HUES48 (cell line): ENCODE measurements around the gene RDH8.

ENCODE experiments used
- H3K27ac ChIP-seq: one replicate; pipeline ENCODE4 v1.7.0; 2013; ENCODE audit warnings: low read depth, low read length, inconsistent platforms
- H3K27me3 ChIP-seq: 2 replicates; pipeline ENCODE4 v1.6.1; 2013; ENCODE audit warnings: mild to moderate bottlenecking, low read length; ENCODE audit not compliant: control insufficient read depth, insufficient read depth
- H3K36me3 ChIP-seq: 2 replicates; pipeline ENCODE4 v1.6.1; 2013; ENCODE audit warnings: low read length; ENCODE audit not compliant: control insufficient read depth, insufficient read depth
- H3K4me1 ChIP-seq: 2 replicates; pipeline ENCODE4 v1.6.1; 2013; ENCODE audit warnings: mild to moderate bottlenecking, low read length; ENCODE audit not compliant: control insufficient read depth, insufficient read depth
- H3K4me3 ChIP-seq: 2 replicates; pipeline ENCODE4 v1.5.1; 2013; ENCODE audit warnings: mild to moderate bottlenecking, low read depth, low read length
- H3K9ac ChIP-seq: 2 replicates; pipeline ENCODE4 v1.6.1; 2013; ENCODE audit warnings: mild to moderate bottlenecking, low read depth, low read length, moderate library complexity
- H3K9me3 ChIP-seq: 2 replicates; pipeline ENCODE4 v1.6.1; 2013; ENCODE audit warnings: low read length; ENCODE audit not compliant: control insufficient read depth, insufficient read depth

RDH8 gene

DNA sequence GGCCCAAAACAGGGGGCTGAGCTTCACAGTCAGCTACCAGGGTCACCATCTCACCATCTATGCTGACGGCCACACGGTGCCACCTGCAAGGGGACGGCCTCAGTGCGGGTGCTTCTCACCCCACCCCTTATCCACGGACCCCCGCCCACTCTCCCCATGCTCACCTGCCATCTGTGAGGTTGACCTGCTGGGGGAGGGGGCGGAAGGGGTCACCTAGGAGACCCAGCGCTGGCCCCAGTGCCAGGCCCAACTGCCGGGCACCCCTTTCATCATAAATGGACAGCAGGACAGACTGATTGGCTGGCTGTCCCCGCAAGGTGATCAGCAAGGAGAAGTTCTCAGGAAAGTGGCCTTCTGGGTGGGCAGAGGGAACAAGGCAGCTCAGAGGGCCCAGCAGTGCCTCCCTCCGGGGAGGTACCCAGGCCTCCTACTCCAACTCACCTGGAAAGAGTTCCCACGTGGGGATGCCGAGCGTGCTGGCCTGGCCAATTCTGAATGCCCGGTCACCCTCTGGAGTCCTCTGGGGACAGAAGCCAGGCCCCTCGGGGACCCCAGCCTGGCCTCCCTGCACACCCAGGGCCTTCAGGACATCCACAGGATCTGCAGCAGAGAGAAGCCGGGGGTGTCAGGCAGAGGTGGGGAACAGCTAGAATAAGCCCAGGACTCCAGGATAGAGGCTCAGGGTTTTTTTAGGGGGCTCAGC is 7.5 kb upstream of the RDH8 start:
- no peaks in the 10 kb centered on the region for H3K36me3 ChIP-seq
- H3K4me3 ChIP-seq: no peak overlapping the region
- H3K27ac ChIP-seq: no peak overlapping the region
- H3K9me3 ChIP-seq: no peaks in the 10 kb centered on the region
- H3K27me3 ChIP-seq: peaks cover 13% of the 10 kb centered on the region
- H3K9ac ChIP-seq: no peak overlapping the region
- peaks cover 13% of the 10 kb centered on the region for H3K4me1 ChIP-seq

DNA sequence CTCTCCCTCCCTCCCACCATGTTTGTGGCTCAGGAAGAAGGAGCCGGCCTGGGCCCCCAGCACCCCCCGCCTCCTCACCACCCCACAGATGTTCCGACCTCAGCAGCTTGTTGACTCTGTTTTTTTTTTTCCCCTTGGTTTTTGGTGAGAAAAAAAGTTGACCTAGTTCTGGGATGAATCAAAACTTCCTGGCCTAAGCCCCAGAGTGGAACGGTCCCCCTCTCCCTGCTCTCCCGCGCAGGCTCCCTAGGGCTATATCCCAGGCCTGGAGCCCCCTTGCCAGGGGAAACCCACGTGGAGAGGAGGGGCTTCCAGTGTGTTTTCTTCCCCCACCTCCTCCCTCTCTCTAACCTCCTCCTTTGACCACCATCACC is 7.0 kb upstream of the RDH8 start:
- H3K27me3 ChIP-seq: peaks cover 19% of the 10 kb centered on the region
- H3K36me3 ChIP-seq: no peaks in the 10 kb centered on the region
- H3K27ac ChIP-seq: no peak overlapping the region
- no peak overlapping the region for H3K9ac ChIP-seq
- no peak overlapping the region for H3K4me3 ChIP-seq
- H3K4me1 ChIP-seq: peaks cover 13% of the 10 kb centered on the region
- no peaks in the 10 kb centered on the region for H3K9me3 ChIP-seq

DNA sequence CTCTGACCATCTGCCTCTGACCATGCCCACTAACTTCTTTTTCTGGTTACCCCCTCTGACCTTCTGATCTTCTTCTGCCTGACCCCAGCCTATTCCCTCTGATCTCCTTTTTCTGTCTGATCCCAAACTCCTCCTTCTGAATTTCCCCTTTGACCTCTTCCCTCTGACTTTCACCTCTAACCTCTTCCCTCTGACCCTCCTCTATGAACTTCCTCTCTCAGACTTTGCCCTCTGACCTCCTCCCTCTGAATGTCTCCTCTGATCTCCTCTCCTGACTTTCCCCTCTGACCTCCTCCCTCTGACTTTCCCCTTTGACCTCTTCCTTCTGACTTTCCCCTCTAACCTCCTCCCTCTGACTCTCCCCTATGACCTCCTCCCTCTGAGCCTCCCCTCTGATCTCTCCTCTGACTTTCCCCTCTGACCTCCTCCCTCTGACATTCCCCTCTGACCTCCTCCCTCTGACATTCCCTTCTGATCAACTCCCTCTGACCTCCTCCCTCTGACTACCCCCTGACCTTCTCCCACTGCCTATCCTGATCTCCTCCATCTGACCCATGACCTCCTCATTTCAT is 6.4 kb upstream of the RDH8 start:
- no peak overlapping the region for H3K27ac ChIP-seq
- H3K4me1 ChIP-seq: peaks cover 13% of the 10 kb centered on the region
- H3K9me3 ChIP-seq: no peaks in the 10 kb centered on the region
- no peaks in the 10 kb centered on the region for H3K36me3 ChIP-seq
- no peak overlapping the region for H3K4me3 ChIP-seq
- H3K9ac ChIP-seq: no peak overlapping the region
- H3K27me3 ChIP-seq: peaks cover 24% of the 10 kb centered on the region

DNA sequence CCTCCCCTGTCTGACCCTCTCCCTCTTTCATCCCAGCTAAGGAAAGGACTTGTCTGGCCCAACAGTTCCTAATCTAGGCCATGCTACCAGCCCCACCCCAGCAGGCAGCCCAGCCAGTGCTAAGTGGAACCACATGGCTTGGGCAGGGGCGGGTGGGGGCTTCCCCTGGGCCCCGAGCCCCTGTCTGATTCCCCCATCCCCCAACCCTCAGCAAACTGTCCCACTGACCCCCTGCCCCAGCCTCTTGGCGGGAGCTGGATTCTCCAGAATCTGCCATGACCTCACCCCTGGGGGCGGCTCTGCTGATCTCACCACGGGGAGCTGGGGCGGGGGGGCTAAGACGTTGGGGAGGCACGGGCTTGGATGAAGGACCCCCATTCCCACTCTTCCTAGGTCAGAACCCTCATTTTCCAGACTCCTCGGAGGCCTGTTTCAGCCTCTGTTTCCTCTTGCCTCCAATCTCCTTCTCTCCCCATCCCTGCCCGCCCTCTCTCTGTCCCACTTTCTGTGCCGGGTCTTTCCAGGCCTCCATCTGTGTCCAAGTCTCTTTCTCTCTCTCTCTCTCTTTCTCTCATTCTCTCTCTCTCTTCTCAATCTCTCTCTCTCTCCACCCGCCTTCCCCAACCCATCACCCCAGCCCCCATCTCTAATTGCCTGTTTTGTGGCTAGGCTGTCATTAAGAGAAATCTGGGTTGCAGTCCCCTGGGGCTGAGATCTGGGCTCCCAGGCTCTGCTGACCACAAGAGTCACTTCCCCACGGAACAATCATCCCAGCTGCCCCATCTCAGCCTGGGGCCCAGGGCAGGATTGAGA is 5.7 kb upstream of the RDH8 start:
- no peak overlapping the region for H3K27ac ChIP-seq
- H3K36me3 ChIP-seq: no peaks in the 10 kb centered on the region
- H3K4me1 ChIP-seq: peaks cover 13% of the 10 kb centered on the region
- H3K9ac ChIP-seq: no peak overlapping the region
- peaks cover 29% of the 10 kb centered on the region for H3K27me3 ChIP-seq
- H3K9me3 ChIP-seq: no peaks in the 10 kb centered on the region
- H3K4me3 ChIP-seq: no peak overlapping the region

DNA sequence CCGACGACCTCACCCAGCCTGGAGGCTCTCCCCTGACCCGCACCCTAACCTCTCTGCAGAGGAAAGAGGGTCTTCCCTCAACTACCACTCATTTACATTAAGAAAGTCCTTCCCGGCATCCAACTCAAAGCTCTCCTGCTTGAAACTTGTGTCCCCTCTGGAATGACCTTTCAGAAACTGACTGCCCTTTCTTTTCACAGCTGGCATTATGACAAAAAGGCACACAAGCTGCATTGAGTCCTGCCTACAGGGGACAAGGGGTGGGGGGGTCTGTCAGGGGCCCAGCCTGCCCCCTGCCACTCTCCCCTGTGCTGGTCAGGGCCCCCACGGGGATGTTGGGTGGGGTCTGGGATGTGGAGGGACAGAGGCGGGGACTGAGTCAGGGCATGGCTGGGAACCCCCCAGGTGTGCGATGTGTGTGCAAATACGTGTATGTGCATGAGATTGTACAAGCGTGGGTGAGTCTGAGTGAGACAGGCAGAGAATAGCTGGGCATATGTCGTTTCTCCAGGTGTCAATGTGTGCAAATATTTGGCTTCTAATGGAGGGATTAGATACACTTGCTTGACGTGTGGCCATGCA is 5.0 kb upstream of the RDH8 start:
- Histone ChIP-seq H3K9me3 (no peaks in the 10 kb centered on the region), H3K4me3 (no peak overlapping the region), H3K36me3 (no peaks in the 10 kb centered on the region), H3K9ac (no peak overlapping the region), H3K4me1 (peaks cover 13% of the 10 kb centered on the region), H3K27ac (no peak overlapping the region), H3K27me3 (peaks cover 29% of the 10 kb centered on the region)

DNA sequence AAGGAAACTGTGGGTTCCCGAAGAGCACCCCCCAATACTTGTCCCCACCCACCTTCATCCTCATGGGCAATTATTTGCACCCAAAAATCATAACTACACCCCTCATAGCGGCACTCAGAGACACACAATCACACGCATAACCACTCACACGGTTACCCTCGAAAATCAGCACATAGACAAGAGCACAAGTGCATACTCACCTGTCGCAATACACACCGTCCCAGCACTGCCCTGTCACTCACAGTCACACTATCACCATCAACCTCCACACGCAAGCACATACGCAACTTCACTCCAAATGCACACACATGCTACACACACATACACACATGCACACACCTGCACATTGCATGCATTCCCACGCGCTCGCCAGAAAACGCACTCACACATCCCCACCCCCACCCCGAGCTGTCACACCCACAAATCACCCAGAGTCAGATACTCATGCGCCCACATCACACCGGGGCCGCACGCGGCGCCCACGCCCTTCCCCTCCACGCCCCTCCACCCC is 3.5 kb upstream of the RDH8 start:
- Histone ChIP-seq H3K9me3 (no peaks in the 10 kb centered on the region), H3K4me1 (peaks cover 13% of the 10 kb centered on the region), H3K36me3 (no peaks in the 10 kb centered on the region), H3K9ac (no peak overlapping the region), H3K4me3 (peak overlapping the region; percentile 48), H3K27ac (no peak overlapping the region), H3K27me3 (peaks cover 29% of the 10 kb centered on the region)

DNA sequence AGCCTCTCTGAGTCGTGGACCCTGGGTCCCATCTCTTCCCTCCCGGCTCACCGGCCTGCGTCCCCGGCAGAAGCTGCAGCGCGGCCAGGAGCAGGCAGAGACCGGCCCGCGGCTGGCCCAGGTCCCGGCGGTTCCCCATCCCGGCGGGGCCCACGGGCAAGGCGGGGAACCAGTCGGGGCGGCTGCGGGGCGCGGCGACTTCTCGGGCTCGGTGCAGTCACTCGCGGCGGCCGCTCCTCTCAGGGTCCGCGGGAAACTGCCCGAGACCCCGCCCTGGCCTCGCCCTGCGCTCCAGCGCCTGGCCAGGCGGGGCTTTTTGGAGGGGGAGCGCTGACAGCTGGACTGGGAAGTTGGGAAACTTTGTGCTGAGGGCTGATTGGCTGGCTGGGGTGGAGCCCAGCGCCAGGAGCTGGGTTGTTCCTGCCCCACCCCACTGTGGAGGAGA is 3.0 kb upstream of the RDH8 start, which contains the start of gene COL5A3:
Gene COL5A3, minus strand, starts transcription at position 258 of the 445 bp plus-strand sequence. Its CDS starts 119 bp downstream, at position 139.
- Histone ChIP-seq H3K27me3 (peaks cover 29% of the 10 kb centered on the region), H3K4me1 (peaks cover 13% of the 10 kb centered on the region), H3K27ac (no peak within 1 kb of the TSS), H3K9ac (no peak within 1 kb of the TSS), H3K36me3 (no peaks in the 10 kb centered on the region), H3K4me3 (peak within 1 kb of the TSS; percentile 52), H3K9me3 (no peaks in the 10 kb centered on the region)

DNA sequence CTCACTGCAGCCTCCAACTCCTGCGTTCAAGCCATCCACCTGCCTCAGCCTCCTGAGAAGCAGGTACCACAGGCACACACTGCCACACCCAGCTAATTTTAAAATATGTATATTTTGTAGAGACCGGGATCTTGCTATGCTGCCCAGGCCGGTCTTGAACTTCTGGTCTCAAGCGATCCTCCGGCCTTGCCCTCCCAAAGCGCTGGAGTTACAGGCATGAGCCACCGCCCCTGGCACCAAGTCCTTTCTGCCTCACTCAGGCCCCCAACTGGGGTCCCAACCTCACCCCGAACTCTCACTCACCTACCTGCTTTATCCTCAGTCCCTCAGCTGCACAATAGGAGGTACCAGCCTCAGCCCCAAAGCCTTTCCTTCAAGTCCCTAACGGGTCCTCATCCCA is 2.3 kb upstream of the RDH8 start:
- Histone ChIP-seq H3K9ac (no peak overlapping the region), H3K27me3 (peaks cover 29% of the 10 kb centered on the region), H3K27ac (no peak overlapping the region), H3K36me3 (no peaks in the 10 kb centered on the region), H3K9me3 (no peaks in the 10 kb centered on the region), H3K4me3 (no peak overlapping the region), H3K4me1 (peaks cover 13% of the 10 kb centered on the region)

DNA sequence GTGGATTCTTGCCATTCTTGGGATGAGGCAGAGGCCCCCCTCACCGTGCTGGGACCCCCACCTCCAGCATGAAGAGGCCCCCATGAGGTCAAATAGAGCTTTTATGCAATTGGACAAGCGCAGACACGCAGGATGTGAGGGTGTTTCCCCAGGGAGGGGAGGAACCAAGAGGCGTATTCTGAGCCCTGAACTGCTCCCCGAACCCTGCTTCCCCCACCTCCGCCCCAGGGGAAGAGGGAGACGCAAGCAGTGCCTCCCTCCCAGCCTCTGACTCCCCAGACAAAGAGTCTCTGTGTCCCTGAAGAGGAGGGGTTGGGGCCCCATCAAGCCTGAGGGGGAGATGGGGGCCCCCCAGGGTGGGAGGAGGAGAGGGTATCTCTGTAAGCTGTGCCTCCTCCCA is 1.3 kb upstream of the RDH8 start:
- Histone ChIP-seq H3K36me3 (no peaks in the 10 kb centered on the region), H3K9me3 (no peaks in the 10 kb centered on the region), H3K27ac (no peak overlapping the region), H3K27me3 (peaks cover 29% of the 10 kb centered on the region), H3K4me1 (peaks cover 13% of the 10 kb centered on the region), H3K4me3 (no peak overlapping the region), H3K9ac (no peak overlapping the region)

DNA sequence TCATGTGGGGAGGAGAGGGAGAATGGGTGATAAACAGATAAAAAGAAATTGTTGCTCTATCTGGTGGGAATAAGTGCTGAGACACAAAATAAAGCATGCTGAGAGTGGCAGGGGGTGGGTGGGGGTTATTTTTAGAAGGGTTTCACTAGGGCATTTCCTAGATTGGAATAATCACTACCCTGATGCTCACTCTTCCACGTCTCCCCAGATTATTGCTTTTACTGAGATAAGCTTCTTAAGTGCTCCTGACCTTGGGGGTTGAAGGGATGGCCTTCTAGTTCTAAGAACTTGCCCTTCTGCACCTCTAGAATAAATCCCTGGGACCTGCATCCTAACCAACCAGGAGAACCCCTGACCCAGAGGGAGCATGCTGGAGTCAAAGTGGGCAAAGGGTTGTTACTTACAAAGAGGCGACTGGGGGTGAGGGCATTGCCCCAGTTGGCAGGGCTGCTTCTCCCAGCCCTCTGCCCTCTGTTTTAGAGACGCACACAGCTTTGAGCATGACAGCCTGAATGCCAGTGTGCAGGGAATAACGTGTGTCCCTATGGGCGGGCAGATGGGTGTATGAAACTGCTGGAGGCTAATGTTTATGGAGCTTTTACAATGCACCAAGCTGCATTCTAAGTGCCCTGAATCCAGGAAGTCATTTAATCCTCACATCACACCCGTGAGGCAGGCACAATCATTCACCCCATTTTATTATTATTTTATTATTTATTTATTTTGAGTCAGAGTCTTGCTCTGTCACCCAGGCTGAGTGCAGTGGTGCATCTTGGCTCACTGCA is 743 bp downstream of the RDH8 start:
- Histone ChIP-seq H3K4me1 (peaks cover 6% of the 10 kb centered on the region), H3K36me3 (no peaks in the 10 kb centered on the region), H3K27me3 (peaks cover 29% of the 10 kb centered on the region), H3K9ac (no peak overlapping the region), H3K9me3 (no peaks in the 10 kb centered on the region), H3K4me3 (no peak overlapping the region), H3K27ac (no peak overlapping the region)
